A673 (cell line): ENCODE results near the gene ACOT7. TPM values are rescaled to one million over a fixed set of nuclear protein-coding genes. Genes with fewer than 3 reads are reported as not detected.

Experiments
- BruUV-seq: library from RNA; stranded (reverse); fragments of 400-500 nt; replicated peaks from 2 replicates; lab custom pipeline; 2021; lab: Mats Ljungman, UMichigan
- CTCF ChIA-PET: fragments of 300-600 bp; sonication (Branson Sonifier 250); formaldehyde crosslinking; loops from one replicate; lab custom pipeline; 2022; ENCODE audit warnings: antibody characterized with exemption; lab: Charles Lee
- POLR2A ChIA-PET: fragments of 300-600 bp; sonication (Branson Sonifier 250); formaldehyde crosslinking; loops from one replicate; lab custom pipeline; 2022; ENCODE audit warnings: antibody characterized with exemption; ENCODE audit not compliant: low non-redundant PET; lab: Charles Lee
- DNase-seq: peaks from one replicate; pipeline ENCODE4 v3.0.0-alpha.2; 2015; ENCODE audit warnings: low spot score
- H3K27ac ChIP-seq: fragments of 200-600 bp; sonication (generic); 2 replicates; pipeline ENCODE4 v1.5.1; 2016; ENCODE audit warnings: mixed run types, low read depth, mild to moderate bottlenecking, mixed read lengths, antibody characterized with exemption, low read length; ENCODE audit not compliant: poor library complexity, severe bottlenecking
- H3K27me3 ChIP-seq: fragments of 200-600 bp; sonication (generic); replicated peaks from 2 replicates; pipeline ENCODE4 v1.6.1; 2017; ENCODE audit warnings: mixed run types, low read depth, mild to moderate bottlenecking, mixed read lengths, antibody characterized with exemption, low read length; ENCODE audit not compliant: insufficient read depth, poor library complexity
- H3K36me3 ChIP-seq: fragments of 200-600 bp; sonication (generic); 2 replicates; pipeline ENCODE4 v1.6.1; 2016; ENCODE audit warnings: mixed run types, mild to moderate bottlenecking, mixed read lengths, antibody characterized with exemption, low read length; ENCODE audit not compliant: insufficient read depth, poor library complexity, severe bottlenecking
- H3K4me1 ChIP-seq: fragments of 200-600 bp; sonication (generic); 2 replicates; pipeline ENCODE4 v1.6.1; 2017; ENCODE audit warnings: mixed run types, mild to moderate bottlenecking, mixed read lengths, antibody characterized with exemption, low read length; ENCODE audit not compliant: insufficient read depth, poor library complexity, severe bottlenecking
- H3K4me3 ChIP-seq: fragments of 200-600 bp; sonication (generic); 2 replicates; pipeline ENCODE4 v1.5.1; 2016; ENCODE audit warnings: low read depth, mixed run types, mild to moderate bottlenecking, mixed read lengths, low read length; ENCODE audit not compliant: poor library complexity, severe bottlenecking
- H3K9me3 ChIP-seq: fragments of 200-600 bp; sonication (generic); 2 replicates; pipeline ENCODE4 v1.6.1; 2016; ENCODE audit warnings: mixed run types, low read depth, mild to moderate bottlenecking, mixed read lengths, antibody characterized with exemption, low read length; ENCODE audit not compliant: poor library complexity, severe bottlenecking
- EZH2 ChIP-seq: fragments of 200-600 bp; sonication (generic); IDR thresholded peaks from 2 replicates; pipeline ENCODE4 v1.6.1; 2017; ENCODE audit warnings: borderline replicate concordance, low read depth, mild to moderate bottlenecking, mixed read lengths, antibody characterized with exemption, low read length; ENCODE audit not compliant: poor library complexity, severe bottlenecking
- intact Hi-C: fragments of 100-400 bp; cut with micrococcal nuclease; formaldehyde crosslinking; loops from one replicate; pipeline ENCODE4 v1.10.0; 2022; ENCODE audit not compliant: unreplicated experiment
- total RNA-seq: library from RNA; stranded (reverse); gene quantifications from 2 replicates; pipeline ENCODE4 v1.2.3, GENCODE V29; 2021
- TF ChIP-seq, protein P1 (sequence below): fragments of 300-800, 200-600 bp; sonication (generic); conservative IDR thresholded peaks from 2 replicates; pipeline ENCODE4 v1.5.1; 2017; ENCODE audit warnings: low read depth, mild to moderate bottlenecking, antibody characterized with exemption, low read length, moderate library complexity, mixed read lengths

The ACOT7 gene
- total RNA-seq, 1 experiment from 2014 or later: 132 TPM

DNA sequence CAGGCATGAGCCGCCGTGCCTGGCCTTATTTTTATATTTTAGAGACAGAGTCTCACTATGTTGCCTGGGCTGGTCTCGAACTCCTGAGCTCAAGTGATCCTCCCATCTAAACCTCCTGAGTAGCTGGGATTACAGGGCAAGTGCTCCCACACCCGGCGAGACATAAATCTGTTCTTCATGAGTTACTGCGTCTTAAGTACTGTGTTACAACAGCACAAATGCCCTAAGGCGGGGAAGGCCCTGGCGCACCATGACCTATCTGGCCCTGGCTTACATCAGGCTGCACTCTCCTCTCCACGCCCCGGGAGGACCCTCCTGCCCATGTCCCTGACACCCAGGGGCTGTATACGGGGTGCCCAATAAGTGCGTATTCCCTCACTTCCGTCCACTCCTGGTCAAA is 136.9 kb downstream of the ACOT7 start:
- intact Hi-C loops: no loop called here
- no peak overlapping the region for H3K4me3 ChIP-seq
- no peaks in the 10 kb centered on the region for H3K36me3 ChIP-seq
- ChIA-PET CTCF (no interaction called here), POLR2A (no interaction called here)
- no peaks in the 10 kb centered on the region for H3K9me3 ChIP-seq
- H3K27me3 ChIP-seq: no peaks in the 10 kb centered on the region
- no peak for DNase-seq
- peaks cover 11% of the 10 kb centered on the region for H3K4me1 ChIP-seq
- BruUV-seq: no TSS peak
- H3K27ac ChIP-seq: no peak overlapping the region
- no peak for TF ChIP-seq EZH2
- TF ChIP-seq, protein P1, sequence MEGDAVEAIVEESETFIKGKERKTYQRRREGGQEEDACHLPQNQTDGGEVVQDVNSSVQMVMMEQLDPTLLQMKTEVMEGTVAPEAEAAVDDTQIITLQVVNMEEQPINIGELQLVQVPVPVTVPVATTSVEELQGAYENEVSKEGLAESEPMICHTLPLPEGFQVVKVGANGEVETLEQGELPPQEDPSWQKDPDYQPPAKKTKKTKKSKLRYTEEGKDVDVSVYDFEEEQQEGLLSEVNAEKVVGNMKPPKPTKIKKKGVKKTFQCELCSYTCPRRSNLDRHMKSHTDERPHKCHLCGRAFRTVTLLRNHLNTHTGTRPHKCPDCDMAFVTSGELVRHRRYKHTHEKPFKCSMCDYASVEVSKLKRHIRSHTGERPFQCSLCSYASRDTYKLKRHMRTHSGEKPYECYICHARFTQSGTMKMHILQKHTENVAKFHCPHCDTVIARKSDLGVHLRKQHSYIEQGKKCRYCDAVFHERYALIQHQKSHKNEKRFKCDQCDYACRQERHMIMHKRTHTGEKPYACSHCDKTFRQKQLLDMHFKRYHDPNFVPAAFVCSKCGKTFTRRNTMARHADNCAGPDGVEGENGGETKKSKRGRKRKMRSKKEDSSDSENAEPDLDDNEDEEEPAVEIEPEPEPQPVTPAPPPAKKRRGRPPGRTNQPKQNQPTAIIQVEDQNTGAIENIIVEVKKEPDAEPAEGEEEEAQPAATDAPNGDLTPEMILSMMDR: no peak

DNA sequence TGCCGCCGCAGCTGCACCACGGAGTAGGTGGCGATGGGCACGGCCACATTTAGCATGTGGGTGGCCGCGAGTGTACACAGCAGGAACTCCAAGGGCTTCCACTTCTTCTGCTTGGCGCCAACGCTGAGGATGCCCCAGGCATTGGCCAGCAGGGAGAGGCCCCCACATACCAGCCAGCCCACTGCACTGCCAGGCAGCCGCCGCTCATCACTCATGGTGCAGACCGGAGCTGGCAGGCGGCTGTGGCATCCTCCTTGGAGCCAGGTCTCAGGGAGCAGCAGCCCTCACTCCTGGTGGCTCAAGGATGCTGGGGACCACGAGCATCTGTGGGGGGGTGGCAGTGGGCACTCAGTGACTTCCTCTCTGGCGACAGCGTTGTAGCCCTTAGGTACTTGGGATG is 138.9 kb downstream of the ACOT7 start:
- no peak overlapping the region for H3K4me3 ChIP-seq
- TF ChIP-seq, protein P1: no peak
- TF ChIP-seq EZH2: no peak
- H3K36me3 ChIP-seq: no peaks in the 10 kb centered on the region
- H3K4me1 ChIP-seq: peaks cover 3% of the 10 kb centered on the region
- ChIA-PET POLR2A (no interaction called here), CTCF (interaction anchor here (0.7 kb wide), 1 partner anchor 90 kb away, joined by 15 read pairs; no protein-coding TSS in a partner anchor)
- no peaks in the 10 kb centered on the region for H3K9me3 ChIP-seq
- no peak for DNase-seq
- no peak overlapping the region for H3K27ac ChIP-seq
- peaks cover 6% of the 10 kb centered on the region for H3K27me3 ChIP-seq
- intact Hi-C loops: no loop called here
- no TSS peak for BruUV-seq

DNA sequence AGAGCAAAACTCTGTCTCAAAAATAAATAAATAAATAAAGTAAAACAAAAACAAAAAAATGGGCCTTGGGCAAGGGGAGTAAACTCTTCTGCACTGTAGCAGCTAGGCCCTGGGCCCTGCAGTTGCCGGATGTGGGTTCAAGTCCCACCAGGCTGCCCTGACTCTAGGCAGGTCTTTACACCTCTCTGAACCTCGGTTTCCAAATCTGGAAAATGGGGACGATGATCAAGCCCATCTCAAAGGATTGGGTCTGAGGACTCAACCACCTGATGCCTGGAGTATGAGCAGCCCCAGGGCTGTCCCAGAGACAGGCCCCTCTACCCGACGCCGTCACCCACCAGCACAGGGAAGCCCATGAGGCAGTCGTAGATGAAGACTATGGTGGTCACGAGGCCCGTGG is 140.2 kb downstream of the ACOT7 start:
- BruUV-seq: no TSS peak
- intact Hi-C loops: no loop called here
- H3K27ac ChIP-seq: no peak overlapping the region
- H3K4me1 ChIP-seq: no peaks in the 10 kb centered on the region
- no peak overlapping the region for H3K4me3 ChIP-seq
- ChIA-PET CTCF (no interaction called here), POLR2A (no interaction called here)
- no peak for TF ChIP-seq EZH2
- TF ChIP-seq, protein P1: no peak
- H3K27me3 ChIP-seq: peaks cover 10% of the 10 kb centered on the region
- H3K9me3 ChIP-seq: no peaks in the 10 kb centered on the region
- no peaks in the 10 kb centered on the region for H3K36me3 ChIP-seq
- no peak for DNase-seq
